NCI-H345 treated with DMSO at 0.1 percent for 48 hours (cell line): ENCODE data around the gene PLPPR1.

Experiments used
- DNase-seq: peaks from one replicate; lab custom pipeline; 2025; ENCODE audit not compliant: unreplicated experiment; lab: John Stamatoyannopoulos, UW

Gene PLPPR1

DNA sequence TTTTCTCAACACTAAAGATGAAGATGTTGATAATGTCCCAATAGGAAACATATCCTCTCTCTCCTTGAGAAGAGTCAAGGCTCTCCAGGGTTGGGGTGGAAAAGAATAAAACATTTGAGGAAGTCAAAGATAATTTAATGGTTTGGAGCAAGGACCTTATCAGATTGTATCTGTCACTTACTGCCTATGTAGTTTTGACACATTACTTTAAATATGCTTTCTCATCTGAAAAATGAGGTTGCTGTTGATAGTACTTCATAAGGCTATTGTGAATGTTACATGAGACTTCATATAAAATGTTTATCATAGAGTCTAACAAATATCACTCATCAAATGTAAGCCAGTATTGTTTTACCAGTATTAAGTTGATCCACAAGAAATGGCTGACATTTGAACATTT lies 307.6 kb downstream of the PLPPR1 start:
- no peak for DNase-seq

DNA sequence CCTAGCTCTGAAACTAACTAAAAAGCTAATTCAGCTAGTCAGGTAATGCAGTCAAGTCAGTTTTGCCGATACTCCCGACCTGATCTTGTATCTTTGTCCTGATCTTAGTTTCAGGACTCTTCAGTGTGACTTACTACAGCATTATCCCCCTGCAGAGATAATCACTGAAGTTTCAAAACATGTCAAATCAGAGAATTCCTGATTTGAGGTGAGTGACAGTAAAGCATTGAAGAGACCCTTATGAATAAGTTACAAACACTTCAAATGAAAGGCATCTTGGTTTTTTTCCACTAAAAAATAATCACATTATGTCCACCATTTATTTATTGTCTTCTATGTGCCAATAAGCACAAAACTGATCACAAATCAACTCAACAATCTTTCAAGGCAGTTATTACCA lies 308.7 kb downstream of the PLPPR1 start:
- DNase-seq = no peak

DNA sequence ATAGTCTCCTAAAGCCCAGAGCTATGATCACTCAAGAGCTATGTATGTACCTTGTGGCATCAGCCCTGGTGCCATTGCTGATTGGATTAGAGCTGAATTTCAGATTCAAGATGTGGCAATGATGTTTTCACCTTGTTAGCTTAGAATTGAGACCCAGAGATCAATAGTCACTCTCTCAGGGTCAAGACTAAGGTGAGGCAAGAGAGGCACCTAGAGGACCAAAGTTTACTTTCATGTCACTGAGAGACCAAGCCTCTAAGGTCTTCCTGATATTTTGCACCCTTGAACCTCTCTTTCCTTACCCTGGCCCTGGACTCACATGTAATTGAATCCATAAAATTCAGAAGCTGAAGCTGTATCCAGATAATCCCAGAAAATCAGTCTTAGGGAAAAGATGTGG lies 313.4 kb downstream of the PLPPR1 start:
- DNase-seq = no peak

DNA sequence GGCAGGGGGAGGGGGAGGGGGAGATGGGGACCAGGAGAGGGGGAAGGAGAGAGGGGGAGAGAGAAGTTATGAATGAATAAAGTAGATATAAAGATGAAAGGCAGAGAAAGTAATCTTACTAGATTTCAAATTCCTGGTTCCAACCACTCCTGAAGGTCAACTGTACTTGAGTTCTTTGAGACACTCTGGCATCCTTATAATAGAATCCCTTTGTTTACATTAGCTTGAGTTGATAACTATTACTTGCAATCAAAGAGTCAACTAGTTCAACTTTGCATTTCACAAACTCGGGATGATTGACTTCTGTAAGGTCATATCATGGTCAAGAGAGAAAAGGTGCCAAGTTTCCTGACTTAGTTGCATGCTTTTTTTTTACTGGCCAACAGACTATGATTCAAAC lies 314.1 kb downstream of the PLPPR1 start:
- no peak for DNase-seq

DNA sequence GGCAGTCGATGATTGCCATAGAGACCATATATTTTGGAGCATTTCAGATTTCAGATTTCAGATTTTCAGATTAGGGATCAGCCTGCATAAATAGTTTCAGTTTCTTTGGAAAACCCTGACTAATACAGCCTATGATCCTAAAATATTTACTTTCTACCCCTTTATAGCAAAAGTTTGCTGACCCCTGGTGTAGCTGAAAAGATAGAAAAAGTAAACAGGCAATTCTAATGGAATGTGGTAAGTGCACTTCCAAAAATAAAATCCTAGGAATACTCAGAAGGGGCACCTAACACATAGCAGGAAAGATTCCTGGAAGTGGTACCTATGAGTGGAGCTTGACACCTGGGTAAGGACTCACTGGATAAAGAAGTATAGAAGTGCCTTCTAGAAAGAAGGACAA lies 321.8 kb downstream of the PLPPR1 start:
- no peak for DNase-seq

DNA sequence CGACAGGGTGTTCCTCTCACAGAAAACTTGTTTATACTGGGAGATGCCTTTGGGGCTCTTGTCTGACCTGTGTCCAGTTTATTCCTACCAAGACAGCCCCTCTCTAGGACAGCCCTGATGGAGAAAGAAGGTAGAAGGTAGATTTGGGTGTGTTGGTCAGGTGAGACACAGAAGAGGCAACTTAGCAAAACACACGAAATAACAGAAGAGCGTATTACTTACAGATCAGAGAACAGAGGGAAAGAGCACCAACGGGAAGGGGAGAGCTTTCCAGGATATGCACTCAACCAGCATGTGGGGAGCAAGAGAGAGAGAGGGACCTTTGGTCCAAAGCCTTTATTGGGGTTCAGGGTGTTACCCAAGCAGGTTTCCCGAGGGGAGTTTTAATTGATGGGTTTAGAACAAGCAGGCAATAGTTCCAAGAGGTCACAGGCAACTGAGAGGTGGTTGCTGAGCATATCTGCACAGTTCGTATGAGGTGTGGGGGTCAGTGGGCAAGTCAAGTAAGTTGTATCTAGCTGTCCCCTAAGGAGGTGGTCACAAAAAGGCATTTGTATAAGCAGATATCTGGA lies 324.5 kb downstream of the PLPPR1 start:
- DNase-seq = no peak

DNA sequence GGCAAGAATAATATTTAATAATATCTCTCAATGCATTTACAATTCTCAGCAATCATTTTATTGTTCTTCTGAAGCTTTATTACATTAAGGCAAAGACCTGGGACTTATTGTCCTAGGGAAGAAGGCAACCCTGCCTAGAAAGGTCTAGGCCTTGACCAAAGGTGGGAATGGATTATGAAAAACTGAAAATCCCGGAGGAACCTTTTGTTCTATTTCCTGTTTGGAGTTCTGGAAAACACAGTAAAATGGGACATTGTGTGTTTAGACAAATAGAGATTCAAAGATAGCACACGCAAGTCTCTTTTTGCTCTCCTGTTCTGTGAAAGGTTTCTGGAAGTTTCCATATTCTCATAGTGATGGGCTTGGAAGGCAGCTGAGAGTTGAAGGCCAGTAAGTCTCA lies 325.2 kb downstream of the PLPPR1 start:
- DNase-seq = no peak

DNA sequence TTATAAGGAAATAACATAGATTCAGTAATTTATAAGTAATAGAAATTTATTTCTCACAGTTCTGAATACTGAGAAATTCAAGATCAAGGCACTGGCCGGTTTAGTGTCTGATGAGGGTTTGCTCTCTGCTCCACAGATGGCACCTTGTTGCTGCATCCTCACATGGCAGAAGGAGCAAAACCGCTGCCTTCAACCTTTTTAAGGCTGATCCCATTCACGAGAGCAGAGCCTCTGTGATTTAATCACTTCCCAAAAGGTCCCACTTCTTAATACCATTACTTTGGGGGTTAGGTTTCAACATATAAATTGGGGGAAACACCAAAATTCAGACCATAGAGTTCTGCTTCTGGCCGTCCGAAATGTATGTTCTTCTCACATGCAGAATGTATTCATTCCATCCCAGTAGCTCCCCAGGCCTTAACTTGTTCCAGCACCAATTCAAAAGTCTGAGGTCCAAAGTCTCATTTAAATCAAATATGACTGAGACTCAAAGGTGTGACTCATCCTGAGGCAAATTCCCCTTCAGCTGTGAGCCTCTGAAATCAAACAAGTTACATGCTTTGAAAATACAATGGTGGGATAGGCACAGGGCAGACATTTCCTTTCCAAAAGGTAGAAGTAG lies 325.7 kb downstream of the PLPPR1 start:
- no peak for DNase-seq

DNA sequence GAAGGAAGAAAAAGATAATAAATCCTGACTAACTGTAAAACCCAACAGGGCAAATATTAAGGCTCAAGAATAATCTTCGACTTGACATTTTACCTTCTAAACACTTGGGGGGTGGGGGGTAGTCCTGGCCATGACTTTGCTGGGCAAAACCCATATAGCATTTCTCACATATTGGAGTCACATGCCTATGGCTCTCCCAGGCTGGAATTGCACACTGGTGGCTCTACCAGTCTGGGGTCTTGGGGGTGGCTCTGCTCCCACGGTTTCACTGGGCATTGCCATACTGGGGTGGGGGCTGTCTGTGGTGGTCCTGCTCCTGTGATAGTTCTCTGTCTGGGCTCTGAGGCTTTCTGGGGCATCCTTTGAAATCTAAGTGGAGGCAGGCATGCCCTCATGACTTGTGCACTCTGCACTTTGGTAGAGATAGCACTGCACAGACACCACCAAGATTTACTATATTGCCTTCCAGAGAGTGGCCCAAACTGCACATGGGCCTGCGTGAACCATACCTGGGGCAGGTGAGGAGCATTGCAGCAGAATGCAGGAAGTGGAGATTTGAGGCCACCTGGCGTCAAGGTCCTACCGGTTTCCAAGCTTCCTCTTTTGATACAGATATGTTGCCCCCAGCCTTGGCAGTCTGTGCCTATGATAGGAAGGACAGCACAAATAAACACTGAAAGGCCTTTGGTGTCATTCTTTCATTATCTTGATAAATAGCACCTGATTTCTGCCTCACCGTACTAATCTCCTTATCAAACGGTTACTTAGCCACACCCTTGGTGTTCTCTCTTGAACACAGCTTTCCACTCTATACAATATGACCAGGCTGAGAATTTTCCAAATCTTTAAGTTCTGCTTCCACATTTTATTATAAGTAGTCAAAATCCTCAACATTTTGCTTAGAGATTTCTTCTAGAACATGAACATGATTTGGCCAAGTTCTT lies 326.5 kb downstream of the PLPPR1 start:
- no peak for DNase-seq

DNA sequence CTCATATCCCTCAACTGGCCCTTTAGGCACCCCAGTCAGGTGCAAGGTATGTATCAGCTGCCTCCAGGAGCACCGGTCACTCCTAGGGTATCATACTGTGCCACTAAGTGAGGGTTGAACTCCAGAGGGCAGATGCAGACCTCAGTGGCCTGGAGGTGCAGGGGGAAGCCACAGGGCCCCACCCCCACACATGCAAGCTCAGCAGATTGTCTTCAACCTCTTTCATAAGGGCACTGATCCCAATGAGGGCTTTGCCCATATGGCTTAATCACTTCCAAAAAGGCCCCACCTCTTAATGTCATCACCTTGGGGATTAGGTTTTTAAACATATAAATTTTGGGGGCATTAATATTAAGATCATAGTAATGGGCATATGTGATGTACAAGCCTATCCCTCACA lies 328.1 kb downstream of the PLPPR1 start:
- no peak for DNase-seq

DNA sequence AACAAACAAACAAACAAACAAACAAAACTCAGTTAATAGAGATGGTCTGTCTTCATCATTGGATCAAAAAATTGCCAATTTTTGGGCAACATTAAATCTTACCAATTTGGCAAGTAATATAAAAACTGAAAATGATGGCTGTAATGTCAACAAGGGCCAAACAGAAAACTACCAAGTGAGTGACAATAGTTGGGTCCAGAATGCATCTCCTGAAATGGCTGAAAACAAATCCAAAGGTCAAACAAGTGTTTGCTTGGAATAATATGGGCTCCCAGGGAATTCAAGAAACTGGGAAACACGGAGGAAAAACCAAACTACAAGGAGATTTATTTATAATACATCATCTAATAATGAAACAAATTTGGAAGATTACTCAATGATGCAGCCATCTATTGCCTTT lies 331.2 kb downstream of the PLPPR1 start:
- DNase-seq = no peak

DNA sequence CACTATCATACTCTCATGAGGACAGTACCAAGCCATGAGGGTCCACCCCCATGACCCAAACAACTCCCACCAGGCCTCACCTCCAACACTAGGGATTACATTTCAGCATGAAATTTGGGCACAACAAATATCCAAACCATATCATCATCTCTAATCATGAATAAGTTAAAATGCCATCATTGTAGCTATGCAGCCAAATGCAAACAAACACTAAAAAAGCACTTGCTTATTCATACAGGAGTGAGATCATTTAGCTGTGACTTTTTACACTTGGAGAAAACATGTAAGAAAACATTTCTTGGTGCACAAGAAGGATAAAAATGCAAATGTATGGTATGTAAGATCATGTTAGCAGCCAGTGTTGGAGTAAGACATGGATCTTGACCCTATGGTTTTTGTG lies 332.1 kb downstream of the PLPPR1 start:
- no peak for DNase-seq

DNA sequence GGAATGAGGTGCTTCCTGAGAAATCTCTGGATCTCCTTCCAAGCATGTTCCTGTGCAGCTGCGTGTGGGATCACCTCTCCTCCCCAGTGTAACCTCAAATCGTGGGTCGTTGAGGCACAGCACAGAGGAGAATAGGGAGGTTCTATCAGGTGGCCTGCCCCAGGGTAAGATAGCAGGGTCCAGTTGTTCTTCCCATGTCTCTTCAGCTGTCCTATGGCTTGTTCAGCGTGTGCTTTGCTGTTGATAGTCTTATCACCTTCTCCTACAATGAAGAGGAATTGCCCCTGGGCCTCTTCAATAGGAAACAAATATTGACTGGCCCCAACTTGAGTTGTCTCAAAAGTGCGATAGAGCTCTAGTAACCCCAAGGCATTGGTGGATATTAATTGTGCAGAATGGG lies 333.9 kb downstream of the PLPPR1 start:
- DNase-seq = no peak

DNA sequence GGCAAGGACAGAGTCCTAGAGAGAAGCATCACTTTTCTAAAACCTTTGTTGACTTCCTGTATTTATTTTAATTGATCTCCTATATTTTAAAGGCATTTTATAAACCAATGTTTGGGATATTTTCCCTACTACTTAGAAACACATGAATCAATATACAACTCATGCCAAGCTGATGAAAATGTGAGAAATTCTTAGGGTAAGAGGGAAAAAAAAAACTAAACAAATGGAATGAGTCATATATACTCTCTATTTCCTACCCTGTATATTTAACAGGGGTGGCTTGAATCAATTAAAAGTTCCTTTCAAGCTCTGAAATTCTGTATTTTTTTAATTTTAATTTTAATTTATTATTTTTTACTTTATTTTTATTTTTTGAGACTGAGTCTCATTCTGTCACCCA lies 336.7 kb downstream of the PLPPR1 start:
- DNase-seq = no peak

DNA sequence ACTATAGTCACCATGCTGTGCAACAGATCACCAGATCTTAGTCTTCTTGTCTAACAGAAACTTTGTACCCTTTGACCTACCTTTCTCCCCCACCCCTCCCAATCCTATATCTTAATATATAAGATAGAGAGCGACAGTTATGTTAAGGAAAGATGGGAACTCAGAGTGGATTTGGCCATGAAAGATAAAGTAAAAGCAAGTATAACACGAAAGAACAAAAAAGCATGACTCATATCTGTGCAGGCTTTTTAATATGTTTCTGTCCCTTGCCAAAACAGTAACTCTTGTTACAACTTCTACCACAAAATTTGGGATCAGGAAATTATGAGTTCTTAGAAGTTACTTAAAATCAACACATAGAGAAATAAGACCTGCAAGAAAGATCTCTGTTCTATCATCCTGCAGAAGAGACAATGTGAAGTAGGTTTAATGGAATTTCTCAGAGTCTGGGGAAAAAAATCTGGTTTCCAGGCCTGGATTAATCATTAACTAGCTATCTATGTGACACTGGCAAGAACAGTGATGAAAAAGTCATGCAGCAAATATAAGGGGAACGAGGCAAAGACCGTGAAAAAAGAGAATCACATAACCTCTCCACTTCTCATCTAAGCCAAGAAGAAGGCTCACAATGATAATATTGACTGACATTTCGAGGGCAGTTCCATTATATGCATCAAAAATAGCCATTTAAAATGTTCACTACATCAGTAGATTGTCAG lies 337.7 kb downstream of the PLPPR1 start:
- DNase-seq = no peak

DNA sequence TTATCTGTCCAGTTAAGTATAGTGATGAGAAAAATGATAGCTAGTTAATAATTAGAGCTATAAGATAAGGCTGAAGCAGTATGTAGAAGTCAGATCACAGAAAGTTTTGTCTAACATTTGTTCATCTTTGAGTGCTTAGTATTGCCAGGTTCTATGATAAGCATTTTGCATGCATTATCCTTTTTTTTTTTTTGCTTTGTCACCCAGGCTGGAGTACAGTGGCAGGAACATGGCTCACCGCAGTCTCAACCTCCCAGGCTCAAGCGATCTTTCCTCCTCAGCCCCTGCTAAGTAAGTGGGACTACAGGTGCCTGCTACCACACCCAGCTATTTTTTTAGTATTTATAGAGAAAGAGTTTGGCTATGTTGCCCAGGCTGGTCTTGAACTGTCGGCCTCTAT lies 338.8 kb downstream of the PLPPR1 start:
- no peak for DNase-seq

DNA sequence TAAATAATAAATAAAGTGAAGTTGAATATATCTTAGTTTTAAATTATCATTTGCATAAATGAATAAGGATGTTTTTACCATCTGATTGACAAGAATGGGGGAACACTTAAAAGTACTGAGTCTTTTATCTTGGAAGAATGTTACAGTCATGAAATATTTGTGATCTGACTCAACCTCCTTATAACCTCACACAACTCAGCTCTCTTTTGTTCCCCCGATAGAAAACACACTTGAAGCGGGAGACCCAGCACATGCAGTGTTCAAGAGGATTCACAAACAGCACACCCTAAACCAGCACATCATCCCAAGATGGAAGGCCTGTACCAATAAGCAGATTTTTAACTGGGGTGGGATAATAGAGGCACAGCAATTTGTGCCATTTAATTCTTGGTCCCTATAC lies 340.8 kb downstream of the PLPPR1 start:
- no peak for DNase-seq

DNA sequence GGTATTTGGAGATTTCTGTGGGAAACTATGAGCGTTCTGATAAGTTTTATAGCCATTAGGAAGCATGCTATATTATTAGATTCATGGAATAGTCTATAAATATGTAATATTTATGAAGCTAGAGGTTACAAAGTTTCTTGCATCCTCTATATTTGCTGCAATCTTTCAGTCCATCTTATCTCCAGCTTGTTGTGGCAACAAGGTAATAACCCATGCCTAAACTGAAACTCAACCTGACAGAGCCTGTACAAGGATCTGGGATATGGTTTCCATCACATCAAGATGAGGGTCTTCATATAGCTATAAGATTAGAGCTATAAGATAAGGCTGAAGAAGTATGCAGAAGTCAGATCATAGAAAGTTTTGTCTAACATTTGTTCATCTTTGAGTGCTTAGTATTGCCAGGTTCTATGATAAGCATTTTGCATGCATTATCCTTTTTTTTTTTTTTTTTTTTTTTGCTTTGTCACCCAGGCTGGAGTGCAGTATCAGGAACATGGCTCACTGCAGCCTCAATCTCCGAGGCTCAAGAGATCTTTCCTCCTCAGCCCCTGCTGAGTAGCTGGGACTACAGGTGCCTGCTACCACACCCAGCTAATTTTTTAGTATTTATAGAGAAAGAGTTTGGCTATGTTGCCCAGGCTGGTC lies 341.5 kb downstream of the PLPPR1 start:
- DNase-seq = no peak

DNA sequence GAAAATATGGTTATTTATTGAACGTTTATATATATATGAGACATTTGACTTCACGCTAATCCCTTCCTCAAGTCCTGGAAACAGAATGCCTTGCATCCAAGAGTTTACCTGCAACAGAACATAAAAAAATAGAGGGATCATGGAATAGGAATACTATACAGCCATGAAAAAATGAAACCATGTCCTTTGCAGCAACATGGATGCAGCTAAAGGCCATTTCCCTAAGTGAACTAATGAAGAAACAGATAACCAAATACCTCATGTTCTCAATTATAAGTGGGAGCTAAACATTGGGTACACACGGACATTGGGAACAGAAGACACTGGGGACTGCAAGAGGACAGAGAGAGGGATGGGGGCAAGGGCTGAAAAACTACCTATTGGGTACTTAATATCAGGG lies 343.3 kb downstream of the PLPPR1 start:
- DNase-seq = no peak

DNA sequence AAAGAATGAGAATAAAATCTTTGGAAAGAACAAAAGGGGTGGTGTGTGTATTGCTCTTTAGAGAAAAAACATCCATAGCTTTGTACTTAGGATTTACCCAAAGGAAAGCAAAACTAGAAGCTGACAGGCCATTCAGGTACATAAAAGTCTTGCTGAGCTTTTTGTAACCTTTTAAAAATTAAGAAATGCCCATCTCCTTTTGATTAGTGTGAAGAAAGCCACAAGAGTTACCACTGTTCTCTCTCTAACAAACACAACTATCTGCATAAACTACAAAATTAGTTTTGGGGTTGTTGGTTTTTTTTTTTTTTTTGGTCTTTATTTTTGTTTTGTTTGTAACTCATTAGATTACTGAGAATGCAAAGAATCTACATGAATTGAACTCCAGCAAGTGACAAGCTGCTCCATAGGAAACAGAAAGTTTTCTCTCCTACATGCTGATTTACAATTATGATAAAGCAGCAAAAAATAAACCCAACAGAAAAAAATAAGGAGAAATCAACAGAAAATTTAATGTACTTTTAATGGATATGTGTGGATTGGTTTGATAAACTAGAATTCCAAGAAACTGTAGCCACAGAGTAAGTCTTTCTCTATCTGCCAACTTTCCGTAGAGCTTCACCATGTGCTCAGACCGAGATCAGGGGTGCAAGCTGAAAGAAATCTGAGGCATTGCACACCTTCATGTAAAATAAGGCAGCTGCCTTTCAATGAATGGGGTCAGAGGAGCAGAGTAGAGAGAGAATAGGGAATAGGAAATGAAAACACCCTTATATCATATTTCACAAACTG lies 344.0 kb downstream of the PLPPR1 start:
- no peak for DNase-seq
